HG03060 (cell line): ENCODE measurements around the gene TCTN2.
A peak's percentile ranks its signal among the peaks of the same experiment; 100 is the strongest.

Source experiments
- ATAC-seq: cut with Tn5 transposase; IDR thresholded peaks from one replicate; pipeline ENCODE4 v1.9.1; 2021; ENCODE audit warnings: low read depth, moderate number of reproducible peaks; ENCODE audit not compliant: unreplicated experiment

The TCTN2 gene

DNA sequence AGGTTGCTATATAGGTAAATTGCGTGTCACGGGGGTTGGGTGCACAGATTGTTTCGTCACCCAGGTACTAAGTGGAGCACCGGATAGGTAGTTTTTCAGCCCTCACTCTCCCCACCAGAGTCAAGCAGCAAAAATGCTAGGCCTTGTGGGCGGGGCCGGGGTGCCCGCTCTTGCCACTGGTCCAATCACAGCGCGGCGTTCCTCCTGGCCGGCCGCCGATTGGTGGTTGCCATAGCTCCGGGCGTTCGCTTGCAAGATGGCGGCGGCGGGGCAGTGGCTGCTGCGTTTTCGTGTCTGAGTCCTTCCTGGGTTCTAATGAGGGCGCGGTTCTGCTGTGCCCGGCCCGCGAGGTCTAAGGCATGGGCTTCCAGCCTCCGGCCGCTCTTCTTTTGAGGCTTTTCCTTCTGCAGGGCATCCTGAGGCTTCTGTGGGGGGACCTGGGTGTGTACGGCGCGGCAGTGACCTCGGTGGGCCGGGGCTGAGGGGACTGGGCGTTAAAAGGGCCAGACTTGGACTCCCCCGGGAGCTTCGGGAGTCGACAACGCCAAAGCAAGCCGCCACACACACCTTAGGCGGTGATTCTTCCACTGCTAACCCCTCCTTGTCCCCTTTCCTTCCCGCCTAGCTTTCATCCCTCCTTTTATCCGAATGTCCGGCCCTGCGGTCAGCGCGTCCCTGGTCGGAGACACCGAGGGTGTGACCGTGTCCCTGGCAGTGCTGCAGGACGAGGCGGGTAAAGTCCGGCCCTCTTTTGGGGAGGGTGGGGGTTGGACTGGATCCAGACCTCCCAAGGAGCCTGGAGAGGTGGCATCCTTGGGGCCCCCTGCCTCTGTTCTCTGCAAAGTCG lies at the start of gene TCTN2:
Gene TCTN2 (plus strand): TSS at position 232 of the 847 bp plus-strand sequence. CDS start 128 bp downstream, at position 360.
- peak; percentile 59 for ATAC-seq

DNA sequence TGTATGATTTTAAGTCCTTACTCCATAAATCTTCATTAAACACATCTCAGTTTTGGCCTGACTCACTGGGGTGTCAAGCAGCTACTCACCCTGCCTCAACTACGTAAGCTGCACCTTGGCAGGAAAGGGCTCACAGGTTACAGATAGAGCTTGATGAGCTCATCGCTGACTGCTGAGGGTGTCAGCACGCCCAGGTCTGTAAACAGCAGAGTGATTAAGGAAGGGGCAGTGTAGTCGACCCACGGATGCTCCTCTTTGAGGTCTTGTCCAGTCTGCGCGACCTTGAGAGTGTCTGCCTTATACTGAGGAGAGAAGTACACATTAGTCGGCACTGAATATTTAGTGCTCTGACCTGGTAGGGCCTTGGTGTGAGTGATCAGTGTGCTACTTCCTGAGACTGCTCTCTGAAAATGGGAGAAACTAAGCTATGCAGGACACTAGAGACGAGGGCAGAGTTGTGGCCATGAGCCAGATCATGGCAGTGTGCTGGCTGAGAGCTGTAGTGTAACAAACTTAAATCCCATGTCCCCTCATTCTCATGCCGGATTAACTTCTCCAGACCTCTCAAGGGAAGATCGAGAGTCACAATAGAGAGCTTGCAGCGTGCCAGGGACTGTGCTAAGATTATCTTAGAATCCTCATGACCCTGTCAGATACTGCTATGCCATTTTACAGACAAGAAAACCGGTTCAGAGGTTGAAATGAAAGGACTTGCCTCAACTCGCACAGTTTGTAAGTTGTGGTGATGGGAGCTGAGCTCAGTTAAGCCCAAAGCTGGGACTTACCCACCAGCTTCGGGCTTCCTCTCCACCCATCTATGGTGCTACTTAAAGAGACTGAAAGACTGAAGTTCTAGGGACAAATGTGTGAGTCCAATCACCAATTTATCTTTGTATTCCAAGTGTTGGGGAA lies 49.0 kb upstream of the TCTN2 start:
- no peak for ATAC-seq

DNA sequence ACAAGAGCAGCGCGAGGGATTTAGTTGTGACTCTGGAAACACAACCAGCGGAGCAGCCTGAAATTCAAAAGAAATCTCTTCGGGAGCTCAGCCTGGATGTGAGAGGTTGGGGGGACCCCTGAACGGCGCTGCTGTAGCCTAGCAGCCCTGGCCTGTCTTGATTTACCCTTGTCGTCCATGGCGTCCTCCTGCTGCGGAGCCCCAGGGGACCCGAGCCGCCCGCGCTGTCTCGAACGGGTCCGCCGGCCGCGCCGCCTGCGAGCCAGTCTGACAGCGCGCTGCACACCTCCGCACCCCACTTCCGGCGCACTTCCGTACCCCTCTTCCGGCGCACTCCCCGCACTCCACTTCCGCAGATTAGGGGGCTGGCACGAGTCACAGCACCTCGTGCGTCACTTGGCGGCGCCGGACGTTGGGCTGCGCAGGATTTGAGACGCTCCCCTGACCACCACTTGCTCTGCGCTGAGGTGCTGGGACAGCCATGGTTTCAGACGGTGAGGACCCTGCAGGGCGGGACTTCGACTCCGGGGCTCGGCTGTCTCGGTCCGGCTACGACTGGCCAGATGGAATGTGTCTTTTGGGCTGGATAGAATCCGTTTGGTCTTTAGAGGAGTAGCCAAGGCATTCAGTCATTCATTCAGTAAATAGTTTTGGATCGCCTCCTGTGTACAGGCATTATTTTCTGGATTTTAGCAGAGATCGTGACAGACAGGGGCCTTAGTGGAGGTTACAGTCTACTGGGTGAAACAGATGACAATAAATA lies 37.4 kb upstream of the TCTN2 start, which contains the start of the genes EIF2B1 and GTF2H3:
Gene EIF2B1 (minus strand): TSS at position 308 of the 763 bp plus-strand sequence. CDS start 129 bp downstream, at position 179.
Gene GTF2H3 (plus strand): TSS at position 451 of the 763 bp plus-strand sequence. CDS start 31 bp downstream, at position 482.
- peak; percentile 86 for ATAC-seq

DNA sequence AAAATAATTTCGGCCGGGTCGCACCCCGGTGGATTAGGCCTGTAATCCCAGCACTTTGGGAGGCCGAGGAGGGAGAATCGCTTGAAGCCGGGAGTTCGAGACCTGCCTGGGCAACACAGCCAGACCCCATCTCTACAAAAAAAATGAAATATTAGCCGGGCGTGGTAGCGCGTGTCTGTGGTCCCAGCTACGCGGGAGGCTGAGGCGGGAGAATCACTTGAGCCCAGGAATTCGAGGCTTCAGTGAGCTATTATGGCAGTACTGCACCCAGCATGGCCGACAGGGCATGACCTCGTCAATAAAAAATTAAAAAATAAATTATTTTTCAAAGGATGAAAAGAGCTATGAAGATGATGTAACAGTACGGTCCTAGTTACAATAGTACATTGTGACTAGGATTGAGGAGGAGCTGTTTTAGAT lies 36.8 kb upstream of the TCTN2 start:
- ATAC-seq, result peak; percentile 1

DNA sequence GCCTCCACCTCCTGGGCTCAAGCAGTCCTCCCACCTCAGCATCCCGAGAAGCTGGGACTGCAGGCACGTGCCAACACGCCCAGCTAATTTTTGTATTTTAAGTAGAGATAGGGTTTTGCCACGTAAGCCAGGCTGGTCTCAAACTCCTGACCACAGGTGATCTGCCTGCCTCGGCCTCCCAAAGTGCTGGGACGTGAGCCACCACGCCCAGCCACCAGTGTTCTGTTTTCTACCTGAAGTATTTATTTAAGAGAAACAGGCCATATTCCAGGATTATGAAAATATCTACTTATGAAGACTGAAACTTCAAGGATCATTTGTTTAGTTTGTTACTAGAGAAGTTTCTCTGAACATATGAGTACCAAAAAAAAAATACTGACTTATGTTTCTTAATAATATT lies 27.0 kb upstream of the TCTN2 start:
- ATAC-seq, result no peak

DNA sequence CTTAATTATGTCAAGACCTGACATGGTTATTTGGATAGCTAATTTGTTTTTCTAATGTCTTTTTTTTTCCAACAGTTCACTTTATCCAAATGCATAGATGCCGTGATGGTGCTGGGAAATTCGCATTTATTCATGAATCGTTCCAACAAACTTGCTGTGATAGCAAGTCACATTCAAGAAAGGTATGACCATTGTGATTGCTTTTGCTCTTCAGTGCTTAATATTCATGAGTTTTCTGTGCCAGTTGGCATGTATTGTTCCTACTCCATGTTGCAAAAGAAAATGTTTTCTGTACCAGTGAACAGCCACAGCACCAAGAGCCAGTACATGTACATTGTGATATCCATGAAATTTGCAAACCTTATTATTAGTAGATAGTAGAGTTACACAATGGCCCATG lies 25.5 kb upstream of the TCTN2 start:
- ATAC-seq, result no peak

DNA sequence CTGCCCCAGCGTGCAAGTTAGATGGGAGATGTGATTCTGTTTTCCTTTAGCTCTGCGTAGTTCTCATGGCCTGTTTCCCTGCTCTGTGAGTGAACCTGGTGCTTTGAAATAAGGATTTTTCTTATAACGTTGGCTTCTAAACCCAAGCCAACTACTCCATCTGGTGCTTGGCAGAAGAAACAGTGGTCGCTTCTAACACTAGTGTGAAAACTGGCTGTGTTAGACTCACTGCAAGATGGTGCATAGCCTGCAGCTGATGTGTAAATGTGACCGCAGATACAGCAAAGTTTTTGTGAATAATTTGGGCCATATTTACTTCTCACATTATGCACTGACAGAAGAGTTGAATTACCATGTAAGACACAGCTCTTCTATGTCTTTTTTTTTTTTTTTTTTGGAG lies 25.0 kb upstream of the TCTN2 start:
- no peak for ATAC-seq

DNA sequence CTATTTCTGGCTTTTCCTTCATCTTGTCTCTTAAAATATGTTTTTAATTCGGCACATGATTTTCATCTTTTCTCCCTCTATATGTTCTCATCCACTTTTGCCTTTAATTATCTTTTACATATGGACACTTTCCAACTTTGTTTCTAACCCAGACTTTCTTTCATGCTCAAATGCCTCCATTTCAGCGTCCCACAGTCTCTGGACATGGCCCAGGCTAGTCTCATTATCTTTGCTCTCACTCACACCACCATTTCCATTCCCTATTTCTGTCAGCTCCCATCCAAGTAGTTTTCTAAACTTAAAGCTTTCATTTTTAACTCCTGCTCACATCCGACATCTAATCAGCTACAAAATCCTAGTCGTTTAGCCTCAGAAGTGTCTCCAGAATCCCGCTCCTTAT lies 22.5 kb upstream of the TCTN2 start:
- no peak for ATAC-seq

DNA sequence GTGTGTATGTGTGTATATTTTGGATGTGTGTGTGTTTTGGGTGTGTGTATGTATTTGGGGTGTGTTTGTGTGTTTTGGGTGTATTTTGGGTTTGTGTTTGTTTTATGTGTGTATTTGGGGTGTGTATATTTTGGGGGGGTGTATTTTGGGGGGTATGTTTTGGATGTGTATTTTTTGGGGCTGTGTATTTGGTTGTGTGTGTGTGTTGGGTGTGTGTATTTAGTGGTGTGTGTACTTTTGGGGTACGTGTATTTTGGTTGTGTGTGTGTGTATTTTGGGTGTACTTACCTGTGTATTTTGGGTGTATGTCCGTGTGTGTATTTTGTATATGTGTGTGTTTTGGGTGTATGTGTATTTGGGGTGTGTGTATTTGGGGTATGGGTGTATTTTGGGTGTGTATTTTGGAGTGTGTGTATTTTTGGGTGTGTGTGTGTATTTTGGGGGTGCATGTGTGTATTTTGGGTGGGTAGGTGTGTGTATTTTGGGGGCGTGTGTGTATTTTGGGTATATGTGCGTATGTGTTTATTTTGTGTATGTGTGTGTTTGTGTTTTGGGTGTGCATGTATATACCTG lies 16.7 kb upstream of the TCTN2 start:
- ATAC-seq, result no peak

DNA sequence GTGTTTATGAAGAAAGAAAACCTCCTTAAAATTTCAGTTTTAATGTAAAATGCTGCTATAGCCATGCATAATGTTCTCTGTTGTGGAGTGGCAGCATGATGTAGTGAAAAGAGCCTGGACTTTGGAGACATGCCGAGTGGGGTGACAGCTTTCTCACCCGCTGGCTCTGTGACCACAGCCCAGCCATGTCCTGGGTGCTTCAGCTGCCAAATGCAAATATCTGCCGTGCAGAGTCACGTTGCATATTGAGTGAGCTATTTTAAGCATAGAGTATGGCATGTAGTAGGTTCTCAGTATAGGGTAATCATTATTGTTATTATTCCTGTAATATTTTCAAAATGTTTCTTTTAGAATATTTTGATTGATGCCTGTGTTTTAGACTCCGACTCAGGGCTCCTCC lies 15.5 kb upstream of the TCTN2 start:
- peak; percentile 77 for ATAC-seq

DNA sequence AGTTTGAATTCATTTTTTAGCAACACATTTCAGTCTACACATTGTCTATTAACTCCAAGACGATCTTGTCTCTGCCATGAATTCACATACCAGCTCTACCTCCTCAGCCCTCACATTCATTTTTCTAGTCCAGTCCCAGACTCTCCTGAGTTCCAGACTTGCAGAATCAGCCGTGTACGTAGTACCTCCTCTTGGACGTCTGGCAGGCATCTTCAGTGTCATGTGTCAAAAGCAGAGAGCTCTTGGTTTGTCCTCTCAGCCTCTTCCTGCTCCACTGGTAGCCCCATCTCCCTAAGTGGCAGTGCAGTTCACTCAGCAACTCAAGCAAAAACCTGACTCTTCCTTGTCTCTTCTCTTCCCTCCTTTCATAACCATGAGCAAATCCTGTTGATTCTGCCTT lies 14.5 kb upstream of the TCTN2 start:
- no peak for ATAC-seq

DNA sequence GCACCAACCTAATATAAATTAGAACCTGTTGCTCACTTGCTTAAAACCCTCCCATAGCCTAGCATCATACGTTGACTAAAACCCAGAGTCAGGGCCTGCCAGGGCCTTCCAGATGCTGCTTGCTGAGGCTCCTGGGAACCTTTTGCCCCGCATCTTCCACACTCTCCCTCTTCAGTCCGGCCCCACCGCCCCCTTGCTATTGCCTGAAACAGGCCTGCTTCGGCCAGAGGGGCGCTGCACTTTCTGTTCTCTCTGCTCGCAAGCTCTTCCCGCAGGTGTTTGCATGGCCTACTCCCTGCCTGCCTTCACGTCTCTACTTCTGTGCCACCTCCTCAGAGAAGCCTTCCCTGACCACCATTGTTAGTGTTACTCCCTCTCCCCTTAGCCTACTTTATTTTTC lies 13.7 kb upstream of the TCTN2 start:
- ATAC-seq, result no peak

DNA sequence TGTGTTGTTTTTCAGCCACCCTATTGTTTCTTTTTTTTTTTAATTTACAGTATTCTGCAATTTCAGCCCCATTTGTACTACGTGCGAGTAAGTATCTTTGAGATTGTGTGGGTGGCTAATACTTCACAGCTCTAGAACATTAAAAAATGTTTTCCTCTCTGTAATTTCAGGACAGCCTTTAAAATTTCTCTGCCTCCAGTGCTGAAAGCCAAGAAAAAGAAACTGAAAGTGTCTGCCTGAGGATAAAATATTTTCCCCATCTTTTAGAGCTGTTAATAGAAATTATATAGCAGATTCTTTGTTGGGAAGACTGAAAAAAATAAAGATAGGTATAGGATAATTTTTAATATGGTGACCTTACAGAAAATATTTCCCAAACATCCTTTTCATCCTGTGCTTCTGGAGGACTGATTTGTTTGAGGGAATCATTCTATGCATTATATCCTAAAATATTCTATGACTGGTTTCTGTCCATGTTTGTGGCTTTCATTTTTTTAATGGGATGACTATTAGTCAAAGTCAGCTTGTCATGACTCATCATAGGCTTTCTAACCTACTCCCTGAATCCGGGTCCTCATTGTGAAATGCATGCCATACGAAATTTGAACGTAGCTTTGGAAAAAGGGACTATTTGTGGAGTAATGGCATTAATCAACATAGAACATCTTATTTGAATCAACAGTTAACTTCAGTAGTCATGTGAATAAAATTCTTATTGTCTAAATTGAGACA lies 10.8 kb upstream of the TCTN2 start:
- no peak for ATAC-seq

DNA sequence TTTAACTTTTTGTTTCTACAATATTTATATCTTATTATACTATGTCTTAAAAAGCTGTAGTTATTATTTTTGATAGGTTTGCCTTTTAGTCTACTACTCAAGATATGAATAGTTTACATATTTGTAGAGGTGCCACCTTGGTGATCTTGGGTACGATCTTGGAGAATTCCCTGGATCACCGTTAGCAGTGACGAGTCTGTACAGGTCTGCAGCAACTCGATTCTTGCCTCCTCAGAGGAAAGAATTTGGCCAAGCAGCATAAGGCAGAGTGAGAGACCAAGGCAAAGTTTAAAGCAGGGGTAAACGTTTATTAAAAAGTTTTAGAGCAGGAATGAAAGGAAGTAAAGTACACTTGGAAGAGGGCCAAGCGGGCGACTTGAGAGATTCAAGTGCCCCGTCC lies 3.1 kb upstream of the TCTN2 start:
- no peak for ATAC-seq

DNA sequence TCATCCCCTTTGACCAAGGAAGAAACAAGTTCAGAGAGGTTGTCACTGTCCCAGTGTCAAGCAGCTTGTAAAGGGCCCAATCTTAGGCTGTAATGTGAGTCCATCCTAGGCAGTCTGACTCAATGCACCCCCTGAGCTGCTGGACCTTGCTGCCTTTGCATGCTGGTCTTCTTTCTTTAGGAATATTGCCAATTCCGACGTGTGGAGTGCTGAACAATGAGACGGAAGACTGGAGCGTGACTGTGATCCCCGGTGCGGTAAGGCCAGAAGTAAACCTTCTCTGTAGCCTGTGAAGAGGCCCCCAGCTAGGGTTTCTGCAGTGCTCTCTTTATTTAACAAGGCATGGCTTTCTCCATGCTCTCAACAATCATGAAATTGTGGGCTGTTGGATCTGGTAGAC lies 963 bp downstream of the TCTN2 start:
- no peak for ATAC-seq

DNA sequence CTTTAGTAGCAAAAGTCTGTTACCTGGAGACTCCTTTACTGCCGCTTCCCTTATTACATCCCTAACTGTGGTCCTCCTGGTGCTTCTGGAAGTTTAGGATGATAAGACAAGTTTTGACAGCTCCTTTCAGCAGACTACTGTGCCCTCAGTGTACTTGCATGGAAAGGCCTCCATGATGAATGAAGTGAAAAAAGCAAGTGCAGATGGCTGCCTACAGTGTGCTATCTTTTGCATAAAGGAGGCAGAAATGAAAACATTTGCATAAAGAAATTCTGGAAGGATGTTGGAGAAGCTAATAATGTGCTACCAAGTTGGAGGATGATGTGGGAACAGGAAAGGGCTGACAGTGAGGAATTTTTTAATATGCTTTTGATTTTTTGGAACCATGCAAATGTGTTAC lies 4.5 kb downstream of the TCTN2 start:
- ATAC-seq, result no peak

DNA sequence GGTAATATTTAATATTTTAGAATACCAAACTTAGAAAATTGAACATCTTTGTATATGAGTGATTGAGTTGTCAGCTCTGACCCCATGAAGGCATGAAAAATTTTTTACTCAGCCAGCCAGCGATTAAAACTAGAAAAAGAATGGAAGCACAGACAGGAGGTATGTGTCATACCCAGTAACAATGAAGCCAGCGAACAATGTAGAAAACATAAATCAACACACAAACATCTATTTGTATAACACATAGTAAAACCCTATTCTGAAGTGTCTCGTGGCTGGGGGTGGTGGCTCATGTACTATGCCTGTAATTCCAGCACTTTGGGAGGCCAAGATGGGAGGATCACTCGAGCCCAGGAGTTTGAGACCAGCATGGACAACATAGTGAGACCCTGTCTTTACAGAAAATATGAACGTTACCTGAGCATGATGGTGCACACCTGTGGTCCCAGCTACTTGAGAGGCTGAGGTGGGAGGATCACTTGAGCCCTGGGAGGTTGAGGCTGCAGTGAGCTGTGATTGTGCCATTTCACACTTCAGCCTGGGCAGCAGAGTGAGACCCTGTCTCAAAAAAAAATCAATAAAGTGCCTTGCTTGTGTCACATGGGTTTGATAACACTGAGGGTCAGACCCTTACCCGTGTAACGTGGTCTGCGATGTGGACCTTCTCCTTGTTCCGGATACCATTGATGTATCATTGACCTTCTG lies 5.9 kb downstream of the TCTN2 start:
- ATAC-seq, result no peak

DNA sequence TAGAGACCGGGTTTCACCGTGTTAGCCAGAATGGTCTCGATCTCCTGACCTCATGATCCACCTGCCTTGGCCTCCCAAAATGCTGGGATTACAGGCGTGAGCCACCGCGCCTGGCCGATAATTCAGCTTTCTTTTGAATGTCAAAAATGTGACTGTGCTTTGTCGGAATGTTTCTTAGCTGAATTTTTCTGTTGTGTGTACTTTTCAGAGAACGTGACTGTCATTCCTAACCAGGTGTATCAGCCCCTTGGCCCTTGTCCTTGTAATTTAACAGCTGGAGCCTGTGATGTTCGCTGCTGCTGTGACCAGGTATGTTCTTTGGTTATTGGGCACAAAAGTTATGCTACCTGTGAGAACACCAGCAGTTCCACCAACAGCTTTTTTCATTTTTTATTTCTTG lies 8.1 kb downstream of the TCTN2 start:
- no peak for ATAC-seq

DNA sequence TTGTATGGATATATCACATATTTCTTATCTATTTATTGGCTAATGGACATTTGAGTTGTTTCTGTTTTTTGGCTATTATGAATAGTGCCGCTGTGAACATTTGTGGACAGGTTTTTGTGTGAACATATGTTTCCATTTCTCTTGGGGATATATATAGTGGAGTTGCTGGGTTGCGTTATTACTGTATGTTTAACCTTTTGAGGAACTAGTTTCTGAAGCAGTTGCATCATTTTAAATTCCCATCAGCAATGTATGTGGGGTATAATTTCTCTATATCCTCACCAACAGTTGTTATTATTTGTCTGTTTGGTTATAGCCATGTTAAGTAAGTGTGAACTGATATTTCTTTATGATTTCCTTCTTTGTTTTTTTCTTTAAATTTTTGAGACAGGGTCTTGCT lies 10.7 kb downstream of the TCTN2 start:
- ATAC-seq, result peak; percentile 44
